ENCODE data around the gene SLC22A16. TPM values are rescaled to one million over a fixed set of nuclear protein-coding genes. Genes with fewer than 3 reads are reported as not detected.

The SLC22A16 gene
- total RNA-seq, 4 donors from 2014 or later, result 0.82 to 4.2 (median 0.84) TPM; not detected in 1

DNA sequence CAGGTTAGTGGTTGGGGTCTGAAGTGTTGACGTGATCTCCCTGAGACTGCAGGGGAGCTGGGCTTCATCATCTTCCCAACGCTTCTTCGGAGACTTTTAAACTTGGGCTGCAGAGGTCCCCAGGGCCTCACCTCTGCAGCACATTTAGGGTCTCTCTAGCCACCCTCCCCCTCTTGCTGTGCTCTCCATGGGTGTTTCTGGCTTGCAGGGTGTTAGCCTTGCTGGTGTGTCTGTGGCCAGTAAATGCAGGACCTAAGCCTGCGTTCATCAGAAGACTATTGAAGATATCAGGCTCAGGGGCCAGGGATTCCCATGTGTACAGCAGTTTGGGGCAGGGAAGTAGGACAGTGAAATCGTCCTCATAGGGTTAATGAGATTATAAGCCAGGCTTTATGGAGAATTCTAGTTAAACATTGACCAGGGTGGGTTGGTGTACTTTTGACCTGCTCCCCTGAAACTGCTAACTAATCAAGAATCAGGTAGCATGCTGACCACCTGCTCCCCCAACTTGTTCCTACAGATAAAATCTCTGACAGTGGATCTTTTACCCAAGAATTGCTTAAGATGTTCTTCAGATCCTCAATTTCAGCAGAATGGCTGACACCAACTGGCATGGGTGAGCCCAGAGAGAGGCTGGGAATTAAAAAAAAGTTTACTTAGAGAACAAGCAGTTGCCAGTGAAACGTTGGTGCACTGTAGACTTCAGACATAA is 57.2 kb downstream of the SLC22A16 start:
- TF ChIP-seq CTCF (IDR thresholded peaks at IDR 0.05), result no peak
- DNase-seq (ENCODE audit: low spot score), result no peak
- no peak for ATAC-seq (ENCODE audit: low FRiP score)

- no peak for TF ChIP-seq CTCF (IDR thresholded peaks at IDR 0.05)
- ATAC-seq (ENCODE audit: low FRiP score) (no peak), DNase-seq (ENCODE audit: low spot score) (no peak)
These were observed 57.8 kb downstream of the SLC22A16 start for GRCh38 chr6:110418594-110418993.

GRCh38 chr6:110415086-110415916 is 61.1 kb downstream of the SLC22A16 start, which contains the start of gene DDO:
TSS of gene DDO (minus strand) at chr6:110415575. CDS start at chr6:110413462, 2,113 bp downstream.
- no peak for TF ChIP-seq CTCF (IDR thresholded peaks at IDR 0.05)
- DNase-seq (ENCODE audit: low spot score), result peak; percentile 44

GRCh38 chr6:110414669-110415068 is 61.7 kb downstream of the SLC22A16 start:
- ATAC-seq (ENCODE audit: low FRiP score) (peak; percentile 26), DNase-seq (ENCODE audit: low spot score) (no peak)
- TF ChIP-seq CTCF (IDR thresholded peaks at IDR 0.05), result no peak

More at GRCh38 chr6:110415086-110415916, 61.1 kb downstream of the SLC22A16 start, which contains the start of gene DDO:
- peak; percentile 92 for ATAC-seq (ENCODE audit: low FRiP score)

GRCh38 chr6:110412360-110412759 is 64.1 kb downstream of the SLC22A16 start:
- no peak for ATAC-seq (ENCODE audit: low FRiP score)
- TF ChIP-seq CTCF (IDR thresholded peaks at IDR 0.05), result no peak
- DNase-seq (ENCODE audit: low spot score), result no peak

- DNase-seq (ENCODE audit: low spot score) (no peak), ATAC-seq (ENCODE audit: low FRiP score) (no peak)
- no peak for TF ChIP-seq CTCF (IDR thresholded peaks at IDR 0.05)
These were observed 65.9 kb downstream of the SLC22A16 start for GRCh38 chr6:110410511-110410910.

Data from omental fat pad (tissue), 4 donors.